ENCODE data around the gene LYPD5. TPM values are rescaled to one million over a fixed set of nuclear protein-coding genes. Genes with fewer than 3 reads are reported as not detected.
"Not testable (repeated sequence)": the region's sequence is repeated elsewhere in the genome, so short reads cannot be mapped to it uniquely, and the experiment has no call there.

Gene LYPD5
- total RNA-seq, 2 donors from 2014 or later, result 5.9 to 6.5 TPM

GRCh38 chr19:43818500-43818899 lies 16.3 kb upstream of the LYPD5 start:
- Histone ChIP-seq H3K4me3 (no peak overlapping the region), H3K27me3 (replicated peaks; ENCODE audit: insufficient read depth) (no peaks in the 10 kb centered on the region), H3K36me3 (no peaks in the 10 kb centered on the region), H3K27ac (no peak overlapping the region), H3K4me1 (ENCODE audit: control insufficient read depth in 1 of 2, low read depth in 2 of 2) (peaks cover 0 to 7% of the 10 kb centered on the region in 2 donors), H3K9me3 (no peaks in the 10 kb centered on the region)
- no peak for DNase-seq (ENCODE audit: low spot score)
- no peak for TF ChIP-seq CTCF (IDR thresholded peaks at IDR 0.05)
- no peak for ATAC-seq (ENCODE audit: insufficient number of reproducible peaks, low FRiP score, low read depth)

GRCh38 chr19:43817454-43817853 lies 15.2 kb upstream of the LYPD5 start:
- H3K27me3 ChIP-seq (replicated peaks; ENCODE audit: insufficient read depth); H3K4me1 ChIP-seq (ENCODE audit: control insufficient read depth in 1 of 2, low read depth in 2 of 2); DNase-seq (ENCODE audit: low spot score); H3K27ac ChIP-seq; H3K36me3 ChIP-seq; ATAC-seq (ENCODE audit: insufficient number of reproducible peaks, low FRiP score, low read depth); H3K4me3 ChIP-seq; H3K9me3 ChIP-seq: not testable (repeated sequence)

GRCh38 chr19:43814663-43815352 lies 12.6 kb upstream of the LYPD5 start:
- no peak overlapping the region for H3K27ac ChIP-seq
- H3K27me3 ChIP-seq (replicated peaks; ENCODE audit: insufficient read depth), result no peaks in the 10 kb centered on the region
- DNase-seq (ENCODE audit: low spot score) (no peak), ATAC-seq (ENCODE audit: insufficient number of reproducible peaks, low FRiP score, low read depth) (no peak)
- H3K9me3 ChIP-seq, result no peaks in the 10 kb centered on the region
- H3K36me3 ChIP-seq, result no peaks in the 10 kb centered on the region
- no peak for TF ChIP-seq CTCF (IDR thresholded peaks at IDR 0.05)
- H3K4me3 ChIP-seq, result no peak overlapping the region
- H3K4me1 ChIP-seq (ENCODE audit: control insufficient read depth in 1 of 2, low read depth in 2 of 2), result peaks cover 0 to under 1% of the 10 kb centered on the region in 2 donors

GRCh38 chr19:43812688-43813087 lies 10.4 kb upstream of the LYPD5 start:
- DNase-seq (ENCODE audit: low spot score), result no peak
- Histone ChIP-seq H3K4me1 (ENCODE audit: control insufficient read depth in 1 of 2, low read depth in 2 of 2) (no peaks in the 10 kb centered on the region), H3K4me3 (no peak overlapping the region), H3K27ac (no peak overlapping the region), H3K27me3 (replicated peaks; ENCODE audit: insufficient read depth) (no peaks in the 10 kb centered on the region), H3K9me3 (no peaks in the 10 kb centered on the region), H3K36me3 (no peaks in the 10 kb centered on the region)
- TF ChIP-seq CTCF (IDR thresholded peaks at IDR 0.05), result no peak
- no peak for ATAC-seq (ENCODE audit: insufficient number of reproducible peaks, low FRiP score, low read depth)

GRCh38 chr19:43812259-43812658 lies 10.0 kb upstream of the LYPD5 start:
- TF ChIP-seq CTCF (IDR thresholded peaks at IDR 0.05), result no peak
- Histone ChIP-seq H3K4me1 (ENCODE audit: control insufficient read depth in 1 of 2, low read depth in 2 of 2) (no peaks in the 10 kb centered on the region), H3K36me3 (no peaks in the 10 kb centered on the region), H3K9me3 (no peaks in the 10 kb centered on the region), H3K27ac (no peak overlapping the region), H3K27me3 (replicated peaks; ENCODE audit: insufficient read depth) (no peaks in the 10 kb centered on the region), H3K4me3 (no peak overlapping the region)
- no peak for ATAC-seq (ENCODE audit: insufficient number of reproducible peaks, low FRiP score, low read depth)
- no peak for DNase-seq (ENCODE audit: low spot score)

DNA sequence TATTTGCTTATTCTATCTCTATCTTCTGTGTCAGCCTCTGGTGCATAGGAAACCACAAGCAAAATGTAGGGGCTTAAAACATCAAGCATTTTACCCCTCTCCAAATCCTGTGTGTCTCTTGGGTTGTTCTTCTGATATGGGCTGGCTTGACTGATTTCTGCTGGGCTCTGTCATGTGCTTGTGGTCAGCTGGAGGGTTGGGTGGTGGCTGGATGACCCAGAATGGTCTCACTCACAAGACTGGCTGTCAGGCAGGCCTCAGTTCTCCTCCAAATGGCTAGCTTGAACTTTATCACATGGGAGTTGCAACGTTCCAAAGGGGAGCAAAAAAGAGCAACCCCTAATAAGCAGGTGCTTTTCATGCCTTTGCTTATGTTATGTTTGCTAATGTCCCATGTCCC lies 9.6 kb upstream of the LYPD5 start:
- H3K4me3 ChIP-seq, result no peak overlapping the region
- H3K27me3 ChIP-seq (replicated peaks; ENCODE audit: insufficient read depth), result no peaks in the 10 kb centered on the region
- no peaks in the 10 kb centered on the region for H3K9me3 ChIP-seq
- H3K4me1 ChIP-seq (ENCODE audit: control insufficient read depth in 1 of 2, low read depth in 2 of 2), result no peaks in the 10 kb centered on the region
- no peaks in the 10 kb centered on the region for H3K36me3 ChIP-seq
- DNase-seq (ENCODE audit: low spot score) (no peak), ATAC-seq (ENCODE audit: insufficient number of reproducible peaks, low FRiP score, low read depth) (no peak)
- TF ChIP-seq CTCF (IDR thresholded peaks at IDR 0.05), result no peak
- H3K27ac ChIP-seq, result no peak overlapping the region

All from thoracic aorta (tissue), 2 donors.